ENCODE data around the gene GRAMD4. TPM values are rescaled to one million over a fixed set of nuclear protein-coding genes. Genes with fewer than 3 reads are reported as not detected.

Gene GRAMD4
- polyA plus RNA-seq, 3 donors, result 18.9 to 21.5 (median 21.4) TPM

- DNase-seq (ENCODE audit: extremely low read depth in 1 of 11, low read depth in 9 of 11, low spot score in 4 of 11), result no peak
Observed at GRCh38 chr22:46580940-46581537, 39.1 kb upstream of the GRAMD4 start.

GRCh38 chr22:46581538-46582244 is 38.5 kb upstream of the GRAMD4 start:
- DNase-seq (ENCODE audit: extremely low read depth in 1 of 11, low read depth in 9 of 11, low spot score in 4 of 11), result no peak

- no peak for DNase-seq (ENCODE audit: extremely low read depth in 1 of 11, low read depth in 9 of 11, low spot score in 4 of 11)
Observed at GRCh38 chr22:46582281-46582933, 37.8 kb upstream of the GRAMD4 start.

- no peak for DNase-seq (ENCODE audit: extremely low read depth in 1 of 11, low read depth in 9 of 11, low spot score in 4 of 11)
Observed at GRCh38 chr22:46583571-46583970, 36.6 kb upstream of the GRAMD4 start.

GRCh38 chr22:46584081-46584921 is 35.9 kb upstream of the GRAMD4 start:
- no peak for DNase-seq (ENCODE audit: extremely low read depth in 1 of 11, low read depth in 9 of 11, low spot score in 4 of 11)

- no peak for DNase-seq (ENCODE audit: extremely low read depth in 1 of 11, low read depth in 9 of 11, low spot score in 4 of 11)
Observed at GRCh38 chr22:46585340-46586122, 34.7 kb upstream of the GRAMD4 start.

- DNase-seq (ENCODE audit: extremely low read depth in 1 of 11, low read depth in 9 of 11, low spot score in 4 of 11), result no peak
Observed at GRCh38 chr22:46586123-46586519, 34.1 kb upstream of the GRAMD4 start.

GRCh38 chr22:46586531-46587011 is 33.6 kb upstream of the GRAMD4 start:
- DNase-seq (ENCODE audit: extremely low read depth in 1 of 11, low read depth in 9 of 11, low spot score in 4 of 11), result no peak

- DNase-seq (ENCODE audit: extremely low read depth in 1 of 11, low read depth in 9 of 11, low spot score in 4 of 11), result no peak
Observed at GRCh38 chr22:46587061-46587460, 33.1 kb upstream of the GRAMD4 start.

- no peak for DNase-seq (ENCODE audit: extremely low read depth in 1 of 11, low read depth in 9 of 11, low spot score in 4 of 11)
Observed at GRCh38 chr22:46587492-46588278, 32.5 kb upstream of the GRAMD4 start.

- DNase-seq (ENCODE audit: extremely low read depth in 1 of 11, low read depth in 9 of 11, low spot score in 4 of 11), result no peak
Observed at GRCh38 chr22:46588279-46589140, 31.7 kb upstream of the GRAMD4 start.

GRCh38 chr22:46589141-46589748 is 30.9 kb upstream of the GRAMD4 start:
- no peak for DNase-seq (ENCODE audit: extremely low read depth in 1 of 11, low read depth in 9 of 11, low spot score in 4 of 11)

GRCh38 chr22:46589871-46590271 is 30.3 kb upstream of the GRAMD4 start:
- no peak for DNase-seq (ENCODE audit: extremely low read depth in 1 of 11, low read depth in 9 of 11, low spot score in 4 of 11)

GRCh38 chr22:46590334-46590733 is 29.9 kb upstream of the GRAMD4 start:
- no peak for DNase-seq (ENCODE audit: extremely low read depth in 1 of 11, low read depth in 9 of 11, low spot score in 4 of 11)

- DNase-seq (ENCODE audit: extremely low read depth in 1 of 11, low read depth in 9 of 11, low spot score in 4 of 11), result no peak
Observed at GRCh38 chr22:46591930-46592329, 28.3 kb upstream of the GRAMD4 start.

- DNase-seq (ENCODE audit: extremely low read depth in 1 of 11, low read depth in 9 of 11, low spot score in 4 of 11), result no peak
Observed at GRCh38 chr22:46592390-46592872, 27.8 kb upstream of the GRAMD4 start.

Data from renal cortex interstitium (tissue), 11 donors.